WERI-Rb-1 (cell line): Measurements from ENCODE around the gene CEP43.

Experiments used
- DNase-seq: peaks from one replicate; pipeline ENCODE4 v3.0.0-alpha.2; 2020
- H3K27ac ChIP-seq: fragments of 250-450 bp; sonication (Bioruptor Pico); 2 replicates; pipeline ENCODE4 v1.5.1; 2020; ENCODE audit warnings: mild to moderate bottlenecking, moderate library complexity
- H3K27me3 ChIP-seq: fragments of 250-450 bp; sonication (Bioruptor Pico); 2 replicates; pipeline ENCODE4 v1.5.1; 2021; ENCODE audit warnings: mild to moderate bottlenecking, low read depth, moderate library complexity; ENCODE audit not compliant: insufficient read depth, severe bottlenecking
- H3K36me3 ChIP-seq: fragments of 250-450 bp; sonication (Bioruptor Pico); 2 replicates; pipeline ENCODE4 v1.5.1; 2020; ENCODE audit warnings: mild to moderate bottlenecking, moderate library complexity
- H3K4me3 ChIP-seq: 2 replicates; pipeline ENCODE4 v1.5.1; 2011; ENCODE audit warnings: low read depth, mild to moderate bottlenecking, control low read depth, low read length
- H3K9me3 ChIP-seq: fragments of 250-450 bp; sonication (Bioruptor Pico); 2 replicates; pipeline ENCODE4 v1.5.1; 2021; ENCODE audit warnings: mild to moderate bottlenecking, moderate library complexity; ENCODE audit not compliant: severe bottlenecking
- CTCF ChIP-seq: IDR thresholded peaks from 2 replicates; pipeline ENCODE4 v1.5.1; 2011; ENCODE audit warnings: low read depth, mild to moderate bottlenecking, control low read depth, inconsistent platforms, low read length

The CEP43 gene

GRCh38 chr6:166997768-166998255 lies 1.4 kb upstream of the CEP43 start:
- H3K4me3 ChIP-seq, result peak overlapping the region; percentile 84
- H3K27ac ChIP-seq, result no peak overlapping the region
- DNase-seq, result peak; percentile 81
- H3K36me3 ChIP-seq, result peaks cover 31% of the 10 kb centered on the region
- no peaks in the 10 kb centered on the region for H3K27me3 ChIP-seq
- no peaks in the 10 kb centered on the region for H3K9me3 ChIP-seq
- TF ChIP-seq CTCF, result peak; percentile 54

- no peak for DNase-seq
- Histone ChIP-seq H3K4me3 (peak overlapping the region; percentile 84), H3K36me3 (peaks cover 34% of the 10 kb centered on the region), H3K27ac (peak overlapping the region; percentile 84), H3K27me3 (no peaks in the 10 kb centered on the region), H3K9me3 (no peaks in the 10 kb centered on the region)
- TF ChIP-seq CTCF, result 0 out of 2 replicates have a peak, but pooled peaks have one; percentile 5
These were observed 697 bp upstream of the CEP43 start for GRCh38 chr6:166998256-166999144.

GRCh38 chr6:166999884-167000253 lies 672 bp downstream of the CEP43 start:
- no peaks in the 10 kb centered on the region for H3K27me3 ChIP-seq
- DNase-seq, result no peak
- TF ChIP-seq CTCF, result no peak
- peaks cover 48% of the 10 kb centered on the region for H3K36me3 ChIP-seq
- H3K27ac ChIP-seq, result peak overlapping the region; percentile 80
- peak overlapping the region; percentile 83 for H3K4me3 ChIP-seq
- no peaks in the 10 kb centered on the region for H3K9me3 ChIP-seq

- no peak for TF ChIP-seq CTCF
- H3K9me3 ChIP-seq, result no peaks in the 10 kb centered on the region
- H3K27me3 ChIP-seq, result no peaks in the 10 kb centered on the region
- H3K4me3 ChIP-seq, result no peak overlapping the region
- DNase-seq, result no peak
- peaks cover 57% of the 10 kb centered on the region for H3K36me3 ChIP-seq
- H3K27ac ChIP-seq, result no peak overlapping the region
These were observed 1.6 kb downstream of the CEP43 start for GRCh38 chr6:167000759-167001158.

- DNase-seq, result no peak
- H3K27me3 ChIP-seq, result no peaks in the 10 kb centered on the region
- TF ChIP-seq CTCF, result no peak
- H3K4me3 ChIP-seq, result no peak overlapping the region
- H3K27ac ChIP-seq, result no peak overlapping the region
- no peaks in the 10 kb centered on the region for H3K9me3 ChIP-seq
- H3K36me3 ChIP-seq, result peaks cover 83% of the 10 kb centered on the region
These were observed 6.4 kb downstream of the CEP43 start for GRCh38 chr6:167005350-167006159.
